NCI-H128 (cell line): ENCODE data around the gene KCNH8.

Experiments used
- DNase-seq: peaks from one replicate; lab custom pipeline; 2025; ENCODE audit not compliant: unreplicated experiment; lab: John Stamatoyannopoulos, UW

KCNH8 gene

GRCh38 chr3:19576343-19576742, 428.0 kb downstream of the KCNH8 start:
- no peak for DNase-seq
